ENCODE measurements around the gene STEAP3. TPM values are rescaled to one million over a fixed set of nuclear protein-coding genes. Genes with fewer than 3 reads are reported as not detected.

The STEAP3 gene, protein sequence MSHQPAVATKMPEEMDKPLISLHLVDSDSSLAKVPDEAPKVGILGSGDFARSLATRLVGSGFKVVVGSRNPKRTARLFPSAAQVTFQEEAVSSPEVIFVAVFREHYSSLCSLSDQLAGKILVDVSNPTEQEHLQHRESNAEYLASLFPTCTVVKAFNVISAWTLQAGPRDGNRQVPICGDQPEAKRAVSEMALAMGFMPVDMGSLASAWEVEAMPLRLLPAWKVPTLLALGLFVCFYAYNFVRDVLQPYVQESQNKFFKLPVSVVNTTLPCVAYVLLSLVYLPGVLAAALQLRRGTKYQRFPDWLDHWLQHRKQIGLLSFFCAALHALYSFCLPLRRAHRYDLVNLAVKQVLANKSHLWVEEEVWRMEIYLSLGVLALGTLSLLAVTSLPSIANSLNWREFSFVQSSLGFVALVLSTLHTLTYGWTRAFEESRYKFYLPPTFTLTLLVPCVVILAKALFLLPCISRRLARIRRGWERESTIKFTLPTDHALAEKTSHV
- total RNA-seq, result 1 to 10 TPM; 4.4 to 7.9 TPM
- 3.2 TPM for polyA plus RNA-seq (2013, experiment 1 of 2)
- 4.2 TPM for polyA plus RNA-seq (2013, experiment 2 of 2)
- long read RNA-seq, experiment 1, partial matches to known transcripts, result 1 of 3 reads
- long read RNA-seq, experiment 1, other reads (novel, unspliced or antisense), result 1 of 3 reads
- long read RNA-seq, experiment 2, transcript STEAP3-202 (5 exons, 1,871 nt), result major isoform, 12 of 15 reads
- long read RNA-seq, experiment 2, partial matches to known transcripts, result 0 of 15 reads
- long read RNA-seq, experiment 2, other reads (novel, unspliced or antisense), result 2 of 15 reads
- long read RNA-seq, experiment 3, full-length matches to known transcripts, result 53 of 76 reads
- long read RNA-seq, experiment 3, partial matches to known transcripts, result 8 of 76 reads
- long read RNA-seq, experiment 3, other reads (novel, unspliced or antisense), result 15 of 76 reads
- long read RNA-seq, experiment 4, partial matches to known transcripts, result 0 of 2 reads
- long read RNA-seq, experiment 4, other reads (novel, unspliced or antisense), result 2 of 2 reads

DNA sequence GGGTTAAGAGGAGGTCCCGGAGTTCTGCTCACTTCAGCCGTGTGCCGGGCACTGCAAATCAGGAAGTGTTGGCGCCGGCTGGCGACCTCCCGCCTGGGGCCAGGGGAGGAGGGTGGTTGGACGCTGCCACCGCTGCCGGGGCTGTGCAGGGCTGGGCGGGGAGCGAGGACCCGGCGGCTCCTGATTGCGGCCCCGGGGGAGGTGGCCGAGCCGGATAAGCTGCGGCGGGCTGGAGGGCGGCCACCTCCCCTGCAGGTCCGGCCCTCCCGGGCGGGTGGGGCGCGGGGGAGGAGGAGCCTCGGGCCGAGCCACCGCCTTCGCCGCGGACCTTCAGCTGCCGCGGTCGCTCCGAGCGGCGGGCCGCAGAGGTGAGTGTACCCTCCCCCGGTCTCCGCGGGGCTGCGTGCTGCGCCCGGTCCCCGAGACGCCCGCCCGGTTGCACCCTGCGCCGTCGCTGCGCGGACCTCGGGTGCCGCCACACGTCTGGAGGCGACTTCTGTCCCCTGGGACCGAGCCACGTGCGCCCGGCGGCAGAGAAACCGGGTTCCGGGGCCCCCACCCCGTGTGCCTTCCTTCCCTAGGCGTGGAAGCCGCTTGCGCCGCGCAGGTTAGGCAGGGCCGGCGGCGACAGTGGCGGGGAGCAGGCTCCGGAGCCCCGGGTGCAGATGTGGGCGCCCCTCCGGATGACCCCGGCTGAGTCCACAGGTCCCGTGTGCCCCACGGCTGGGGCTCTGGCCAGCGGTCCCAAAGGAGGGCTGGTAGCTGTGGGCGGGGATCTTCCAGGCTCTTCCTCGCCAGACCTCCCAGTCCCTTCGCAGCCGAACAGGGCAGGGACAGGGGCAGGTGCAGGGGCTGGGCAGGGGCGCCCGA lies at the start of gene STEAP3:
STEAP3 (plus strand) TSS at position 314 of the 870 bp plus-strand sequence. CDS start 7,179 bp downstream, outside the sequence.
- H3K4me1 ChIP-seq (ENCODE audit: control insufficient read depth, insufficient read depth, low read length), result peaks cover 3% of the 10 kb centered on the region
- Mint-ChIP-seq H3K36me3 (ENCODE audit: low read depth) (no peaks in the 10 kb centered on the region), H3K27ac (no peak within 1 kb of the TSS), H3K27me3 (ENCODE audit: insufficient read depth) (peaks cover 21% of the 10 kb centered on the region), H3K4me1 (peaks cover 25% of the 10 kb centered on the region), H3K9me3 (no peaks in the 10 kb centered on the region), H3K4me3 (peak within 1 kb of the TSS; percentile 48)
- no peak within 1 kb of the TSS for H3K27ac ChIP-seq (ENCODE audit: low read depth, low read length)
- TF ChIP-seq, protein P1, sequence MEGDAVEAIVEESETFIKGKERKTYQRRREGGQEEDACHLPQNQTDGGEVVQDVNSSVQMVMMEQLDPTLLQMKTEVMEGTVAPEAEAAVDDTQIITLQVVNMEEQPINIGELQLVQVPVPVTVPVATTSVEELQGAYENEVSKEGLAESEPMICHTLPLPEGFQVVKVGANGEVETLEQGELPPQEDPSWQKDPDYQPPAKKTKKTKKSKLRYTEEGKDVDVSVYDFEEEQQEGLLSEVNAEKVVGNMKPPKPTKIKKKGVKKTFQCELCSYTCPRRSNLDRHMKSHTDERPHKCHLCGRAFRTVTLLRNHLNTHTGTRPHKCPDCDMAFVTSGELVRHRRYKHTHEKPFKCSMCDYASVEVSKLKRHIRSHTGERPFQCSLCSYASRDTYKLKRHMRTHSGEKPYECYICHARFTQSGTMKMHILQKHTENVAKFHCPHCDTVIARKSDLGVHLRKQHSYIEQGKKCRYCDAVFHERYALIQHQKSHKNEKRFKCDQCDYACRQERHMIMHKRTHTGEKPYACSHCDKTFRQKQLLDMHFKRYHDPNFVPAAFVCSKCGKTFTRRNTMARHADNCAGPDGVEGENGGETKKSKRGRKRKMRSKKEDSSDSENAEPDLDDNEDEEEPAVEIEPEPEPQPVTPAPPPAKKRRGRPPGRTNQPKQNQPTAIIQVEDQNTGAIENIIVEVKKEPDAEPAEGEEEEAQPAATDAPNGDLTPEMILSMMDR (conservative IDR thresholded peaks at IDR 0.05), result no peak
- peaks cover 11% of the 10 kb centered on the region for H3K27me3 ChIP-seq (ENCODE audit: control insufficient read depth, insufficient read depth, low read length, poor library complexity, severe bottlenecking)
- H3K9ac ChIP-seq (ENCODE audit: extremely low read depth, low read length, poor library complexity, severe bottlenecking), result peak within 1 kb of the TSS; percentile 47
- no peaks in the 10 kb centered on the region for H3K9me3 ChIP-seq (ENCODE audit: control insufficient read depth, low read length)
- DNase-seq, result peak; percentile 95
- peak within 1 kb of the TSS; percentile 77 for H3K4me3 ChIP-seq (ENCODE audit: low read length)
- 0 to 1% methylated on average over 1 to 89 of the region's 89 CpGs for WGBS, 2 experiments (ENCODE audit: insufficient coverage in 1 of 2, insufficient read length in 1 of 2)
- no peaks in the 10 kb centered on the region for H3K36me3 ChIP-seq (ENCODE audit: control insufficient read depth, insufficient read depth, low read length)

DNA sequence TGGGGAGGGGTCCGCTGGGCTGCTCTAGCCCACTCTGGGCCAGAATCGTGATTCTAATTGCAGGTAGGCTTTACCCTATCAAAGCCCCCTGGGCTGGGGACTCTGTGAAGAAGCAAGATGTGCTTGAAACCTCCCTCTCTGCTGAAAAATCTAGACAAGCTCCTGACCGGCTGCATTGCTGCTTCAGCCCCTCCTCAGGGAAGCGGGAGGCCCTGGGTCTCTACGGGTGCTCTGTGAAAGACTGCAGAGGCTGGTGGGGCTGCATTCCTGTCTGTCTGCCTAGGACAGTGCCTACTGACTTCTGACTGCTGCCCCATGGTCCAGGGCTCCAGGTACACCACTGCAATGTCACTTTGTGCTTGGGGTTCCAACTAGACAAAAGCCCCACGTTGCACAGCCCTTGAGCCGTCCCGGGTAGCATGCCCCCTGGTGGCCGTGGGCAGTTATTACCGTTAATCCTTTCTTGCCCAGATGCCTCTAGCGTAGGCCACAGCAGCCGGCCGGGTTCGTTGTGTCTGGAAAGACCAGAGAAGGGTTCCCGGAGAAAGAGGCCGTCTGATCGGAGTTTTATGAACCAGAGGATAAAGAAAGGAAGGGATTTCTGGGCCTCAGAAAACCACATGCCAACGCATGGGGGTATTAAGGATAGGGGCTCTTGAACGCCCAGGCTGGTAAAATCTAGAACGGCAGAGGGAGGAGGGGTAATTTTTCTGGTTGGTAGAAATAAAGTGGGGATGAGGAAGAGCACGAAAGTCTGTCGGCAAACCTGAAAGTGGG lies 49.2 kb upstream of the STEAP3 start:
- Mint-ChIP-seq H3K27me3 (ENCODE audit: insufficient read depth) (peaks cover 5% of the 10 kb centered on the region), H3K9me3 (peaks cover 6% of the 10 kb centered on the region), H3K36me3 (ENCODE audit: low read depth) (no peaks in the 10 kb centered on the region), H3K4me3 (no peak overlapping the region), H3K27ac (no peak overlapping the region), H3K4me1 (no peaks in the 10 kb centered on the region)
- Histone ChIP-seq H3K27ac (ENCODE audit: low read depth, low read length) (no peak overlapping the region), H3K9ac (ENCODE audit: extremely low read depth, low read length, poor library complexity, severe bottlenecking) (no peak overlapping the region), H3K9me3 (ENCODE audit: control insufficient read depth, low read length) (no peaks in the 10 kb centered on the region), H3K4me3 (ENCODE audit: low read length) (no peak overlapping the region), H3K36me3 (ENCODE audit: control insufficient read depth, insufficient read depth, low read length) (no peaks in the 10 kb centered on the region), H3K27me3 (ENCODE audit: control insufficient read depth, insufficient read depth, low read length, poor library complexity, severe bottlenecking) (peaks cover 6% of the 10 kb centered on the region), H3K4me1 (ENCODE audit: control insufficient read depth, insufficient read depth, low read length) (no peaks in the 10 kb centered on the region)
- 69% methylated on average over 21 to 22 of the region's 22 CpGs for WGBS, 2 experiments (ENCODE audit: insufficient coverage in 1 of 2, insufficient read length in 1 of 2)
- TF ChIP-seq, protein P1 (conservative IDR thresholded peaks at IDR 0.05), result peak; percentile 87
- DNase-seq, result peak; percentile 91
